Uterus (tissue), 2 donors: ENCODE measurements around the gene RET.

Experiments
- POLR2A ChIP-seq, 2 donors: fragments of 450-650 bp; IDR thresholded peaks; one replicate each; pipeline ENCODE4 v1.6.1; 2016; ENCODE audit warnings: antibody characterized with exemption in 2 of 2, mild to moderate bottlenecking in 1 of 2, moderate library complexity in 1 of 2
- TF ChIP-seq, protein P1 (sequence below), 4 experiments: fragments of 200-600 bp in 2 of 4; fragments of 450-650 bp in 2 of 4; sonication (generic) in 2 of 4; IDR thresholded peaks; one replicate each; pipeline ENCODE4 v1.5.1; 2016 to 2019; ENCODE audit warnings: antibody characterized with exemption in 4 of 4, mild to moderate bottlenecking in 2 of 4, moderate library complexity in 1 of 4

DNA sequence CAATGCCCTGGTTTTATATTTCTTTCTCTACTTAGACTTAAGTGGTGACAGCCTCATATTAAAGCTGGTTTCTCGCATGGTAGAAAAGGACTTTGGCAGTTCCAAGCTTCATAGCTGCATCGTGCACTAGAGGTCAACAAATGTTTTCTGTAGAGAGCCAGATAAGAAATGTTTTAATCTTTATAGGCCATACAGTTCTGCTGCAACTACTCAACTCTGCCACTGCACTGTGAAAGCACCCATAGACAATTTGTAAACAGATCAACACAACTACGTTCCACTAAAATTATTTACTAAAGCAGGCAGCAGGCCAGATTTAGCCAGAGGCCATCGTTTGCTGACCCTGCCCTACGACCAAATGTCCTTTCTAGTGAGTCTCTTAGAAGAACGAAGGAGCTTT lies 98.1 kb downstream of the RET start:
- TF ChIP-seq, protein P1, sequence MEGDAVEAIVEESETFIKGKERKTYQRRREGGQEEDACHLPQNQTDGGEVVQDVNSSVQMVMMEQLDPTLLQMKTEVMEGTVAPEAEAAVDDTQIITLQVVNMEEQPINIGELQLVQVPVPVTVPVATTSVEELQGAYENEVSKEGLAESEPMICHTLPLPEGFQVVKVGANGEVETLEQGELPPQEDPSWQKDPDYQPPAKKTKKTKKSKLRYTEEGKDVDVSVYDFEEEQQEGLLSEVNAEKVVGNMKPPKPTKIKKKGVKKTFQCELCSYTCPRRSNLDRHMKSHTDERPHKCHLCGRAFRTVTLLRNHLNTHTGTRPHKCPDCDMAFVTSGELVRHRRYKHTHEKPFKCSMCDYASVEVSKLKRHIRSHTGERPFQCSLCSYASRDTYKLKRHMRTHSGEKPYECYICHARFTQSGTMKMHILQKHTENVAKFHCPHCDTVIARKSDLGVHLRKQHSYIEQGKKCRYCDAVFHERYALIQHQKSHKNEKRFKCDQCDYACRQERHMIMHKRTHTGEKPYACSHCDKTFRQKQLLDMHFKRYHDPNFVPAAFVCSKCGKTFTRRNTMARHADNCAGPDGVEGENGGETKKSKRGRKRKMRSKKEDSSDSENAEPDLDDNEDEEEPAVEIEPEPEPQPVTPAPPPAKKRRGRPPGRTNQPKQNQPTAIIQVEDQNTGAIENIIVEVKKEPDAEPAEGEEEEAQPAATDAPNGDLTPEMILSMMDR (IDR thresholded peaks at IDR 0.05) = no peak
- no peak for TF ChIP-seq POLR2A (IDR thresholded peaks at IDR 0.05)
